Frontal cortex (tissue), 4 donors: Measurements from ENCODE around the gene PVR. TPM values are rescaled to one million over a fixed set of nuclear protein-coding genes. Genes with fewer than 3 reads are reported as not detected.
"Not testable (repeated sequence)": the region's sequence is repeated elsewhere in the genome, so short reads cannot be mapped to it uniquely, and the experiment has no call there.

Source experiments
- DNase-seq, 2 donors: peaks; one replicate each; pipeline ENCODE4 v3.0.0; 2012; ENCODE audit warnings: low spot score in 2 of 2
- FAIRE-seq: peaks from 2 replicates; lab custom pipeline; 2012; peaks lifted over from hg19 to GRCh38; lab: Jason Lieb, UNC
- total RNA-seq: library from RNA; depleted of rRNA; stranded (reverse); fragments of >200 nt; gene quantifications from one replicate; pipeline ENCODE4 v1.2.3, GENCODE V29; 2014
- donor health status: control.
- donor health status: control.
- donor health status: control.

PVR gene
- 23.2 TPM for total RNA-seq

GRCh38 chr19:44643605-44644401 is at the start of gene PVR:
PVR (plus strand) TSS chr19:44643910; CDS start chr19:44644097, 187 bp downstream.
- FAIRE-seq (no peak), DNase-seq (peak; percentile 83 to 89)

DNA sequence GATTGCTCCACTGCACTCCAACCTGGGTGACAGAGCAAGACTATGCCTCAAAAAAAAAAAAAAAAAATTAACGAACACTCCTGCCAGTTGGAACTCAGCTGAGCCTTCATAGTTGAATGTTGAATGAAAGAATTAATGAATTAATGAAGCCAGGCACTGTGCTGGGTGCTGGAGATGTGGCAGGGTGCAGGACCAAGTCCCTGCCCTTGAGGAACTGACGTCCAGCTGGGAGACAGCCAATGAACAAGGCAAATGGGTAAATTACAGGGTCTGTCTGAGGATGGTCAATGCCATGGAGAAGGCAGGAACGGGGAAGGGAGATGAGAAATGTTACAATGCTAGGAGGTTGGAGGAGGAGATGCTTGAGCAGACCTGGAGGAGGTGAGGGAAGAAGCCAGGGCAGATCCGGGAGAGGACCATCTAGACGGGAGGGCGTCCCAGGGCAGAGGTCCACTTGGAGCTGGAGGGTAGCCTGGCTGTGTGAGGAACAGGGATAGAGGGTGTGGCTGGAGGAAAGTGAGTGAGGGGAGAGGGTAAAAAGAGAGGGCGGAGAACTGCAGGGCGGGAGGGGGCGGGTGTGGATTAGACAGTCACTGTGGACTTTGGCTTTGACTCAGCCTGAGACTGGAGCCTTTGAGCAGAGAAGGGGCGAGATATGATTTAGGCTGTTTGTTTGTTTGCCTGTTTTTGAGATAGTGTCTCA is 47.1 kb upstream of the PVR start:
- no peak for FAIRE-seq
- no peak for DNase-seq

DNA sequence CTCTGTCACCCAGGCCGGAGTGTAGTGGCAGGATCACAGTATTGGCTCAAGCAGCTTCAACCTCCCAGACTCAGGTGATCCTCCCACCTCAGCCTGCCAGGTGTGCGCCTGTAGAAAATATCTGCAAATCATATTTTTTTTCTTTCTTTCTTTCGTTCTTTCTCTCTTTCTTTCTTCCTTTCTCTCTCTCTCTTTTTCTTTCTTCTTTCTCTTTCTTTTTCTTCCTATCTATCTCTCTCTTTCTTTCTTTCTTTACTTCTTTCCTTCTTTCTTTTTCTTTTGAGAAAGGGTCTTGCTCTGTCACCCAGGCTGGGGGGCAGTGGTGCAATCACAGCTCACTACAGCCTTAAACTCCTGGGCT is 46.6 kb upstream of the PVR start:
- DNase-seq (no peak), FAIRE-seq (no peak)

DNA sequence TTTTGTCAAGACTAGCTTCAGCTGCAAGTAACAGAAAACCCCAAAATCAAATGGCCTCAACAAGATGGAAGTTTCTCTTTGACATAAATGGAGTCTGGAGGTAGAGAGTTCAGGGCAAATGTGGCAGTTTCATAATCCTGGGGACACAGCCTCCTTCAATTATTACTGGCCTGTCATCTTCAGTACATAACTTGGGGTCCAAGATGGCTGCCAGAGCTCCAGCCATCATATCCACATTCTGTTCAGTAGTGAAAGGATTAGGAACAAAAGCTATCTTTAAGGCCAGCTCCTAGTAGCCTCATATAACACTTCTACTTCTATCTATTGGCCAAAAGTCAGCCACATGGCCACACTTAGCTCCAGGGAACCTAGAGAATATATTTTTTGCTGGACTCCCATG is 45.4 kb upstream of the PVR start:
- FAIRE-seq (no peak), DNase-seq (no peak)

DNA sequence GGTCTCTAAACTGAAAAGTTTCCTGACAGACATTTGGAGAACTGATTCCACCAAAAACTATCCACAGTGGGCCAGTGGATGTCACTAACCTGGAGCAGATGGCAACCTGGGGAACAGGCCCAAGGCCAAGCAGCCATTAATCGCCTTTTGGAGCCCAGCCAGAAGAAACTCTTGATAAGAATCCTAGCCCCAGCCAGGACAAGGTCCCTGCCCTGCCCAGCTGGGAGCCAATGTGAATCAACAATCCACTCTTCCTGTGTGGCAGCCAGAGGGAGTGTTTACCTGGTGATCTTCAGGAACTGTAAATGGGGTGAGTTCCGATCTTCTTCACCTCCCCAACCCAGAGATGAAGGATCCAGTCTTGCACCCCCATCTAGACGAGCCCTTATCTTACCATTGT is 44.8 kb upstream of the PVR start:
- FAIRE-seq, result no peak
- DNase-seq, result no peak

DNA sequence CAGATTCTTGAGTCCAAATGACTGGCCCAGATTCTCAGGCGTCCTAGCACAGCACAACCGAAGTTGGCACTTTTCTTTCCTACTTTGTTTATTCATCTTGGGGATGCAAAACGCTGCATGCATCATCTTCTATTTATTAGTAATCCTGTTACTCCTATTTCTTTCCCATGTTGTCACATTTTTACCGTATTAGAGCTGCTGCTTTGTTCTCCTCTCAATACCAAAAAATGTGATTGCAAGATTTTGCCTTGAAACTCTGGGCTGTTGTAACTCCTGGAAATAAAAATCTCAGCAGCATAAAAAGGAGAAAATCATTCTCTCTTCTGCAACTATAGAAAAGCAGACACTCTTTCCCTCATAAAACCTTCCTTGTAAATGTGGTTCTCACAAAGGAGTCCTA is 43.2 kb upstream of the PVR start:
- FAIRE-seq (no peak), DNase-seq (no peak)

- FAIRE-seq (no peak), DNase-seq (no peak)
These were observed 41.6 kb upstream of the PVR start for GRCh38 chr19:44602081-44602480.

DNA sequence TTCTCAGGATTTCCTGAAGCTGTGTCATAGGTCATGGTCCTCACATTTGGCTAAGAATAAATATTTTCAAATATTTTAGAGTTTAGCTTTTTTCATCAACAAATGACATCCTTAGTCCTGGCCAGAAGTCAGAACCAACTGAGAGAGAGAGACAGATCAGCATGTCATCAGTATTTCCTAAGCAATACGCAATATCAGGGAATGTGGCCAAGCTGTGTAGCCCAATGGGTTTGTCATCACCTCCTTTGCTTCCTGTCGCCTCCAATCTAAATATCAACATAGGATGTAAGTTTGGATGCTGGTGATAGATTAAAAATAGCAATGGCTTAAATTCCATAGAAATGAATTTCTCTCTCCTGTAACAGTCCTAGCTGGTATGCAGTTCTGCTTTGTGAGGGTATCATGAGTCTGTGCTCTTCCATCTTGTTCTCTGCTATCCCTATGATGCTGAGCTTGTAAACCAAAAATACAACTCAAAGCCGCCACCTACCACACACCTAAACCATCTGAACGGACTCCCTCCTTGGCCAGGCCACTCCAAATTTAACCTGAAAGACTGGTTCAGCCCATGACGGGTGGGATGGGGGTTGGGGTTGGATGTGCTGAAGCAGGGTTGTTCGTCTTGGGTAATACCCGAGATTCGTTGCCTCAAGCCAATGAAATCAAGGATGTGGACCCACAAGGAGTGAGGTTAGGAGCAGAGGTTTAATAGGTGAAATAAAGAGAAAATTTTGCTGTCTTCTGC is 40.3 kb upstream of the PVR start:
- DNase-seq (no peak), FAIRE-seq (no peak)

- DNase-seq, result no peak
- no peak for FAIRE-seq
These were observed 39.5 kb upstream of the PVR start for GRCh38 chr19:44604241-44604640.

DNA sequence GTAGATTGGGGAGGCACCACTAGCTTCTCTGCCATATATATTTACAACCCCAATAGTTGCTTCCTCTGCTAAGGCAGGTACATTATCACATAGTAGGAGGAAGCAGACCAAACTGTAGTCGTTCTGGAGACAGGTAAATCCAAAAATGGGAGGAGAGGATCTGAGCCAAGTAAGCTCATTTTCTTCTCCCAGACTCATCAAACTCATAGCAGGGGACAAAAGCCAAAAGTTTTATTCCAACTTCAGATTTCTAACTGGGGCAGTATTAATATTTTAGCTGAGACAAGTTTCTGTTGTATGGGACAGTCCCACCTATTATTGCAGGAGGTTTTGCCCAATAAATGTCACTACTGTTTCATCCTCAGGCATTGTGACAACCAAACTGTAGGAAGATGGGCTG is 38.2 kb upstream of the PVR start:
- no peak for DNase-seq
- no peak for FAIRE-seq

- FAIRE-seq (no peak), DNase-seq (no peak)
These were observed 36.7 kb upstream of the PVR start for GRCh38 chr19:44607049-44607448.

DNA sequence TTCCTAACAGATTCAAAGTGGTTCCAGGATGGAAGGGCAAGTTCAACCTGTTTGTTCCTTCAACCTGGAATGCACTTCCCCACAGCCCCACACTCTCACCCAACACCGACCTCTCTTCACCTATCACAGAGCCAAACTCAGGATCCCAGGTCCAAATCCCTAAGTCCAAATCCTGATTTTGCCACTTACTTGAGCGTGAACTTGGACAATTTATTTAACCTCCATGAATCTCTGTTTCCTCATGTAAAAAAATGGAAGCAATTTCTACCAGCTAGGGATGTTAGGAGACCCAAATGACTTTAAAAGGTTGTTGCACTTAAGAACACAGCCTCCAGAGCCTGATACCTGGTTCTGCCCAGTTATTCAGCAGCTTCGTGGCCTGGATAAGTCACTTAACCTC is 35.8 kb upstream of the PVR start:
- DNase-seq (no peak), FAIRE-seq (no peak)

GRCh38 chr19:44608391-44608821 is 35.3 kb upstream of the PVR start:
- DNase-seq (no peak), FAIRE-seq (no peak)

- FAIRE-seq (no peak), DNase-seq (no peak)
These were observed 34.5 kb upstream of the PVR start for GRCh38 chr19:44609219-44609618.

GRCh38 chr19:44610497-44610896 is 33.2 kb upstream of the PVR start:
- not testable (repeated sequence) for DNase-seq, FAIRE-seq

- FAIRE-seq, result no peak
These were observed 31.9 kb upstream of the PVR start for GRCh38 chr19:44611812-44612295.

DNA sequence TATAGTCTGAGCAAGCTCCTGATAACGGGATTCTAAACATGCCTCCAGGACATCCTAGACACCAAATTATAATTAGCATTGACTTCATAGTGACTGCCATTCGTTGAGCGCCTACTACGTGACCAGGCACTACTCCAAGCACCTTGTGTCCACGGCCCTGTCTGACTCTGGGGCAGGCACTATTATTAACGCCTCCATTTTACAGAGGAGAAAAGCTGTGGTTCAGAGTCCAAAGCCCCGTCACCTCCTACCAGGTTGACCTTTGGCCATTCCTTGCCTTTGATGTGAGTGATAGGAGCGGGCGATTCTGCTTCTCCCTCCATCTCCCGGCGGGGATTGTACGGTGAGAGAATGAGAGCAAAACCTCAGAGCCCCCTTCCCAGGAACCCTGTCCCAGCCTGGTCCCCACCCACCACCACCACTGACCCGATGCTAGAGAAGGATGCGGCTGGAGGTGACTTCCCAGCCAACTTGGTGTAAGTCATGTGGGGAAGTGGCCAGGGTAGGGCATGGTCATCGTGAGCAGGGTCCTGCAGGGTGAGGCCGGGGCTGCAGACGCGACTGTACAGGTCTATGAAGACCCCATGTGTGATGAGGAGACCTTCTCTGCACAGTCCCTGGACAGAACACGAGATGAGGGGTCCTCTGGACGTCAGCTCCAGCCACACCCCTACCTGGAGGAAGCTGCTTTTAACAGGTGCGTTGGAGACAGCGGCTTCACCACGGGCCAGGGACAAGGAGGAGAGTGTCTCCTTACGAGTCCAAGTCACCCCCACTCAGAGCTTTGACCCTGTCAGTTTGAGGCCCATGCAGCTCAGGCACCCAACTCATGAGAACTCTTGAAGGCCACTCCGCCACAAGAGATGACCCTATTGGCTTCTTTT is 30.2 kb upstream of the PVR start, which contains the start of gene IGSF23:
TSS of gene IGSF23 (plus strand) at position 269 of the 884 bp plus-strand sequence. CDS start at position 352, 83 bp downstream.
- FAIRE-seq, result no peak
- DNase-seq, result no peak

More at GRCh38 chr19:44611812-44612295, 31.9 kb upstream of the PVR start:
- no peak for DNase-seq

DNA sequence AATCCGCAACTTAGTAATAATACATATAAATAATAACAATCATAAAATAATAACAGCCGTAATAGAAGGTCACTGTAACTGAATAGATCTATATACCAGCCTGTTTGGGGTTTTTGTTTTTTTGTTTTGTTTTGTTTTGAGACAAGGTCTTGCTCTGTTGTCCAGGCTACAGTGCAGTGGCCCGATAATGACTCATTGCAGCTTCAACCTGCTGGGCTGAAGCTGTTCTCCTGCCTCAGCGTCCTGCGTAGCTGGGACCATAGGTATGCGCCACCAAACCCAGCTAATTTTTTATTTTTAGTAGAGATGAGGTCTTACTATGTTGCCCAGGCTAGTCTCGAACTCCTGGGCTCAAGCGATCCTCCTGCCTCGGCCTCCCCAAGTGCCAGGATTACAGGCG is 29.4 kb upstream of the PVR start:
- FAIRE-seq (no peak), DNase-seq (no peak)

DNA sequence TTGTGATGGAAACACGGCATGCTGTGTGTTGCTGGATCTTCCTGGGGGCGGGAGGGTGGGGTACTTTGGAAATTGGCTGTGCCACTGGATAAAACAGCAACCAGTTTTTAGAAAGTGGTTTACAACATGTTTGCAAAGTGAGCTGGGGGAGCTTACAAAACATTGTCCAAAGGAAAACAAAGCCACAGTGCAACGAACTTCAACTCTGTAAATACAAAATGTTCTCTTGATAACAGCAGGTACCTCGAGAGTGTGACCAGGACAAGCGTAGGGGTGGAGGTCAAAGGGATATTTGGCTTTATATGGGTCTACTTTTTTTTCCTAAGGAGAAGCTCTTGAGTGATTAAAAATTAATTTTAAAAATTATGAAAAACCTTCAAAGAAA is 27.9 kb upstream of the PVR start:
- DNase-seq (no peak), FAIRE-seq (no peak)
